Measurements from ENCODE around the gene XPO1.
"Not testable (repeated sequence)": the region's sequence is repeated elsewhere in the genome, so short reads cannot be mapped to it uniquely, and the experiment has no call there.

DNA sequence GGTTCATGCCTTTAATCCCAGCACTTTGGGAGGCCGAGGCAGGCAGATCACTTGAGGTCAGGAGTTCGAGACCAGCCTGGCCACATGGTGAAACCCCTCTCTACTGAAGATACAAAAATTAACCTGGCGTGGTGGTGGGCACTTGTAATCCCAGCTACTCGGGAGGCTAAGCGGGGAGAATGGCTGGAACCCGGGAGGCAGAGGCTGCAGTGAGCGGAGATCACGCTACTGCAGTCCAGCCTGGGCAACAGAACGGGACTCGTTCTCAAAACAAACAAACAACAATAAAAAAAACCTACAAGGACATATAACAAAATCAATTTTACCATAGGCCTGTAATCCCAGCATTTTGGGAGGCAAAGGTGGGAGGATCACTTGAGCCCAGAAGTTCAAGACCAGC is 2.0 kb upstream of the XPO1 start:
- not testable (repeated sequence) for TF ChIP-seq CTCF (conservative IDR thresholded peaks at IDR 0.05; ENCODE audit: low read depth, low read length); MXI1 (IDR thresholded peaks at IDR 0.05; ENCODE audit: borderline replicate concordance, low read depth, low read length); RFX5 (IDR thresholded peaks at IDR 0.05; ENCODE audit: low read depth, low read length); USF2 (IDR thresholded peaks at IDR 0.05; ENCODE audit: low read depth, low read length); FOS (IDR thresholded peaks at IDR 0.05; ENCODE audit: low read depth, low read length); POLR2A (IDR thresholded peaks at IDR 0.05; ENCODE audit: low read depth, low read length); CHD1 (IDR thresholded peaks at IDR 0.05; ENCODE audit: low read depth, low read length)
- TF ChIP-seq, protein P1, sequence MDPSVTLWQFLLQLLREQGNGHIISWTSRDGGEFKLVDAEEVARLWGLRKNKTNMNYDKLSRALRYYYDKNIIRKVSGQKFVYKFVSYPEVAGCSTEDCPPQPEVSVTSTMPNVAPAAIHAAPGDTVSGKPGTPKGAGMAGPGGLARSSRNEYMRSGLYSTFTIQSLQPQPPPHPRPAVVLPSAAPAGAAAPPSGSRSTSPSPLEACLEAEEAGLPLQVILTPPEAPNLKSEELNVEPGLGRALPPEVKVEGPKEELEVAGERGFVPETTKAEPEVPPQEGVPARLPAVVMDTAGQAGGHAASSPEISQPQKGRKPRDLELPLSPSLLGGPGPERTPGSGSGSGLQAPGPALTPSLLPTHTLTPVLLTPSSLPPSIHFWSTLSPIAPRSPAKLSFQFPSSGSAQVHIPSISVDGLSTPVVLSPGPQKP (IDR thresholded peaks at IDR 0.05; ENCODE audit: borderline replicate concordance, low read depth, low read length) = not testable (repeated sequence)
